Measurements from ENCODE around the gene OR6P1.

GRCh38 chr1:158611916-158612315 lies 41.5 kb upstream of the OR6P1 start:
- TF ChIP-seq, protein P1, sequence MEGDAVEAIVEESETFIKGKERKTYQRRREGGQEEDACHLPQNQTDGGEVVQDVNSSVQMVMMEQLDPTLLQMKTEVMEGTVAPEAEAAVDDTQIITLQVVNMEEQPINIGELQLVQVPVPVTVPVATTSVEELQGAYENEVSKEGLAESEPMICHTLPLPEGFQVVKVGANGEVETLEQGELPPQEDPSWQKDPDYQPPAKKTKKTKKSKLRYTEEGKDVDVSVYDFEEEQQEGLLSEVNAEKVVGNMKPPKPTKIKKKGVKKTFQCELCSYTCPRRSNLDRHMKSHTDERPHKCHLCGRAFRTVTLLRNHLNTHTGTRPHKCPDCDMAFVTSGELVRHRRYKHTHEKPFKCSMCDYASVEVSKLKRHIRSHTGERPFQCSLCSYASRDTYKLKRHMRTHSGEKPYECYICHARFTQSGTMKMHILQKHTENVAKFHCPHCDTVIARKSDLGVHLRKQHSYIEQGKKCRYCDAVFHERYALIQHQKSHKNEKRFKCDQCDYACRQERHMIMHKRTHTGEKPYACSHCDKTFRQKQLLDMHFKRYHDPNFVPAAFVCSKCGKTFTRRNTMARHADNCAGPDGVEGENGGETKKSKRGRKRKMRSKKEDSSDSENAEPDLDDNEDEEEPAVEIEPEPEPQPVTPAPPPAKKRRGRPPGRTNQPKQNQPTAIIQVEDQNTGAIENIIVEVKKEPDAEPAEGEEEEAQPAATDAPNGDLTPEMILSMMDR (IDR thresholded peaks at IDR 0.05; ENCODE audit: low read depth, low read length): no peak
- no peak for TF ChIP-seq EZH2phosphoT487 (IDR thresholded peaks at IDR 0.05; ENCODE audit: low read depth)
